Right ventricle myocardium superior (tissue), 1 donor: Measurements from ENCODE around the gene SND1. TPM values are rescaled to one million over a fixed set of nuclear protein-coding genes. Genes with fewer than 3 reads are reported as not detected.
"Not testable (repeated sequence)": the region's sequence is repeated elsewhere in the genome, so short reads cannot be mapped to it uniquely, and the experiment has no call there.

Source experiments
- ATAC-seq: fragments of 200-7000 bp; cut with Tn5 transposase; one replicate; pipeline ENCODE4 v1.9.1; 2020; ENCODE audit warnings: mild to moderate bottlenecking; ENCODE audit not compliant: poor library complexity
- DNase-seq: peaks from one replicate; pipeline ENCODE4 v3.0.0-alpha.2; 2020
- intact Hi-C: fragments of 100-400 bp; cut with DNase I; formaldehyde crosslinking; loops from one replicate; pipeline ENCODE4 v1.11.2; 2022
- total RNA-seq: library from RNA; stranded (reverse); fragmentation: NEBNext Ultra II Directional; extraction: Animal tissue kit (Norgen Biotek cat#: 25700); gene quantifications from one replicate; pipeline ENCODE4 v1.2.1, GENCODE V29; 2021
- donor health status: DM: no; HTN: yes; CAD: no; lungs with severe emphysema.

SND1 gene
- total RNA-seq, 1 donor from 2014 or later = 81.9 TPM

DNA sequence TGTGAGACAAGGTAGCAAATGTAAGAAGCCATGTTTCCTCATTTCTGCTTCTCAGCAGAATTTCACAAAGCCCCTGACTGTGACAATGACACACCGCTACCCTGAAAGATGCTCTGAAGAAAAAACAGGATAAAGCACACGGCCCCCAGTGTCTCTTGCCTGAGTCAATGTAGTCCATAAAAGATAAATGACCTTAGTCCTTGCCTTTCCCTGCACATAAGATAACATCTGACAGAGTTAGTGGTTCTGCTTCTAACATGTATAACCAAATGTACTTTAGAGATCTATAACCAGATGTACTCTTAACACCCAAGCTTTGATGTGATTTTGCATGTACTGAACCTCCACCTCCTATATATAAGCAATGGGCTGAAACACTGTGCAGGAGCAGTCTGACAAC lies 3.0 kb upstream of the SND1 start:
- DNase-seq = no peak
- intact Hi-C loops = no loop called here

DNA sequence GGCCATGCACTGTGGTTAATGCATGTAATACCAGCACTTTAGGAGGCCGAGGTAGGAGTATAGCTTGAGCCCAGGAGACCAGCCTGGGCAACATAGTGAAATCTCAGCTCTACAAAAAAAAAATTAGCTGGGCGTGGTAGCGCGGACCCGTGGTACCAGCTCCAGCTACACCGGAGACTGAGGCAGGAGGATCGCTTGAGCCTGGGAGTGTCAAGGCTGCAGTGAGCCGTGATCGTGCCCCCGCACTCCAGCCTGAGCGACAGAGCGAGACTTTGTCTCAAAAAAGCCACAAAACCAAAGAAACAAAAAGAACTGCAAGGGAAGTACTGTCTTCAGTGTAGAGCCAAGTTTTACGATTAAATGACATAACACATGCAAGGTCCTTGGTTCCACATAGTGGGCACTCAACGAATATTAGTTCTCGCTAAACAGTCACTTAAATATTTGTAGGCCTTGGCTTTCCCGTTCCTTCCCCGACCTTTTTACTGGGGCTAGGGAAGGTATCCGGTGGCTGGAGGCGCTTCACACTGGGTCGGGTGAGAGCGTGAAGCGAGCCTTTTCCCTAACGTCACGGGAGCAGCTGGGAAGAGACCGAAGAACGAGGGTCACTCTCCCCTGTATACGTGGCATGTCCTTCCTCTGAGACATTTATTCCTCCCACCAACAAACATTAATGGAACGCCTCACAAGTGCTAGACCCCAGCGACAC lies 993 bp upstream of the SND1 start:
- no peak for DNase-seq
- peak; percentile 18 for ATAC-seq
- intact Hi-C loops = loop anchor here (5.0 kb wide), 1 partner anchor 64 kb away; the partner anchor contains the start of genes ARF5 and GCC1

More for the DNA sequence above, 3.0 kb upstream of the SND1 start:
- no peak for ATAC-seq

DNA sequence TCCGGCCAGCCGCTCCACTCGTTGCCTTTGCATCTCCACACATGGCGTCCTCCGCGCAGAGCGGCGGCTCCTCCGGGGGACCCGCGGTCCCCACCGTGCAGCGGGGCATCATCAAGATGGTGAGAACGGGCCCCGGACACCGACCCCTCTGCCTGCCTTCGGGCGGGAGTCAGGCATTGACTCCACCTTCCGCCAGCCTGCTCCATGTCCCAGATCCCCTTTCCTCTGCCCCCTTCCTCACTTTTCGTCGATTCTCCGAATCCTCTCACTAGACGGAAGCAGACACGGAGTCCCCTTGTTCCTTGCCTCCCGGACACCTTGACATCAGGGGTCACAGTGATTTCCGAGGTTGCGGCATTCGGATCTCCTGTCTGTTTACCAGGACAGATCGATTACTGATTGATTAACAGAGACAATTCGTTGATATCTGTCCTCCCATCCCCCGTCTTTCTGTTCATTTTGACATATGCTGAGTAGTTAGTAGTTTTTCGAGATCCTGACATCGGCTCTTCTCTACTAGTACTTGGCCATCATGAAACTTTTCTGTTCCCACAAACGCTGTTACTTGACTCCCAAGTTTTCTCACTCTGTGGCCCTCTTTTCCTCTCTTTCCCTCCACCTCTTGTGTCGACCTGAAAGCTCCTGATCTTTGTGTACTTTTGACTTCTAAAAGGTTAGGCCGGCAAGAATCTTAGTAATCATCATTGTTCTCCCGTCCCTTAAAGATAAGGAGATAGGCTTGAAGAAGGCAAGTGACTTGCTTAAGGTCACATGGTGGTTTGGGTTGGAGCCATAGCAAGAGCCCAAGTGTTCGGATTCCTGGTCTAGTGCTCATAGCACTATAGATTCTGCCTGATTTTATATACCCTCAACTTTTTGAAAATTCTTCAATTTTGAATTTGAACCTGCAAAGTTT lies 597 bp downstream of the SND1 start:
- DNase-seq (no peak), ATAC-seq (peak; percentile 21)
- intact Hi-C loops = loop anchor here (5.0 kb wide), 1 partner anchor 65 kb away; the partner anchor contains the start of genes ARF5 and GCC1

DNA sequence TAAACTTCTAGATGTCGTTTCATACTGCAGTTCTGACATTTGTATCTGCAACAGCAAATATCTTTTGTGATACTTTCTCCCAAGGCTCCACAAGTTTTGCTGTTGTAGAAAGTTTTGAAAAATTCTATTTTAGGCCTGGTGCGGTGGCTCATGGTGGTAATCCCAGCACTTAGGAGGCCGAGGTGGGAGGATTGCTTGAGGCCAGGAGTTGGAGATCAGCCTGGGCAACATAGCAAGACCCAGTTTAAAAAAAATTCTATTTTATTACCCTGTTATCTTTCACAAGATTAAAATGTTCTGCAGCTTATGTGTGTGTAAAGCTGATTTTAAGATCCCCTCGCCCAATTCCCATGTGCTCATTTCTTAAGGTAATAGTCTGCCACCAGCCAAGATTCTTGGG lies 1.4 kb downstream of the SND1 start:
- no peak for DNase-seq
- ATAC-seq = no peak
- intact Hi-C loops = loop anchor here (5.0 kb wide), 1 partner anchor 66 kb away; the partner anchor contains the start of genes ARF5 and GCC1

DNA sequence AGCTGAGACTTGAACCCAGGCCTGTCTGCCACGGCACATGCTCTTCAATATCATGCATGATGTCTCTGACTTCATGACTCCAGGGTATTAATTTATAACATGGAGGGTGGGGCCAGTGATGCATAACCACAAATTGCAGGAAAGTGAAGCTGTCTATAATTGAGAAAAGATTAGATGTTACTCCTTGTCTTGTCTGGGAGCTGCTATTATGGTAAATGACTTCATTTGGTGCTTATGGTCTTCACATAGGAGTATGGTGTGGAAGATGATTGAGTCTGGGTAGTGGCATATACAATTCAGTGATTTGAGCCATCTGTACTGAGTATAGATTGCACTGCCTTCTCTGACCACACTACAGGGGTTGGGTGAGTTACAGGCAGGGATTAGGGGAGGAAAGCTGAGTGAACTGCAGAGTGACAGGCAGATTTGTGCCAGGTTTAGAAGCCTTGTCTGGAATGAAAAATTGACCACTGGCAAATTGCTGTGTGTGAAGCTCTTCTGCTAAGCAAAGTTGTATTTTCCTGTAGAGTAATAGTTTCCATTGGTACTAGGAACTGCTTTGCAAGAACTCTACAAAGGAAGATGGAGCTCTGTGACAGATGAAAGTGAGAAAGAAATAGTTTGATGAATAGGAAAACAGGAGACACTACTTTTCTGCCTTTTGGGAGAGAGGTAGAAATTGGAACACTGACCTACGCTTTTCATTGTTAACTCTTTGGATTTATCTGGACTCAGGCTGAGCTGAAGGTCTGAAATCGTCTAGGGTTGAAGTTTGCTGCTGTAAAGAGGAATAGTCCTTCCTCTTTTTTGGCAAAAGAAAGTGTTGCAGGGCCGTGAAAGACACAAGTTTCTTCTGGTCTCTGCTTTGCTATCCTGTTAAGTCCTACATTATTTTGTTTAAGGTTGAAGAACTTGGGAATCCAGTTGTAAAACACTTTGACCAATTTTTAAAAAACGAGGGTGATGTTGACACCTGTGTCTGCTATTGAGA lies 2.7 kb downstream of the SND1 start:
- intact Hi-C loops = loop anchor here (5.0 kb wide), 1 partner anchor 67 kb away; the partner anchor contains the start of genes ARF5 and GCC1
- ATAC-seq (no peak), DNase-seq (no peak)

DNA sequence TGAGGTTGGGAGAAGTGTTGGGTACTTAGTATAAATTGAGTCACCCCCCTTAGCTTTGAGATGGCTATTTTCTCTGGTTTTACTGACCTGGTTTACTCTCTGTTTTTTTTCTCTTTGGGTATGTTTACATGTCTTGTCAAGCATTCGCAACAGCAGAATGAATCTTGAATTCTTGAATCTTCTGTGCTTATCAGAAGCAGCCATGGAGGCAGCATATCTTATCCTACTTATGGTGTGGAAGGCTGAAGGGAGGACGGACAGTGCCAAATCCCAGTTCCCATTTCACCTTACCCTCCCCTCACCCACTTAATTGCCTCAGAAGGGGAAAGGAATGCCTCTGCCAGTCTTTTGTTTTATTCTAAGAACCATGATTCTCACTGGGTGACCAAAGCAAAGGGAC lies 3.7 kb downstream of the SND1 start:
- intact Hi-C loops = no loop called here
- ATAC-seq = no peak
- DNase-seq = no peak

DNA sequence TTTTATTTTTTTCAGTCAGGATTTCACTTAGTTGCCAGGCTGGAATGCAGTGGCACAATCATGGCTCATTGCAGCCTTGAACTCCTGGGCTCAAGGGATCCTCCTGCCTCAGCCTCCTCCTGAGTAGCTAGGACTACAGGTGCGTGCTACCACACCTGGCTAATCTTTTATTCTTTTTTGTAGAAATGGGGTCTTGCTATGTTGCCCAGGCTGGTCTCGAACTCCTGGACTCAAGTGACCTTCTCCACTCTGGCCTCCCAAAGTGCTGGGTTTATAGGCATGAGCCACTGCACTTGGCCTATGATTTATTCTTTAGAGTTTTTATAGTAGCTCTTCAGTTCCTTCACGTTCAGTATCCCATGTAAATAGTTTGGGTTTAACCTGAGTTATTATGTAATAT lies 5.5 kb downstream of the SND1 start:
- ATAC-seq = no peak
- intact Hi-C loops = no loop called here
- no peak for DNase-seq

DNA sequence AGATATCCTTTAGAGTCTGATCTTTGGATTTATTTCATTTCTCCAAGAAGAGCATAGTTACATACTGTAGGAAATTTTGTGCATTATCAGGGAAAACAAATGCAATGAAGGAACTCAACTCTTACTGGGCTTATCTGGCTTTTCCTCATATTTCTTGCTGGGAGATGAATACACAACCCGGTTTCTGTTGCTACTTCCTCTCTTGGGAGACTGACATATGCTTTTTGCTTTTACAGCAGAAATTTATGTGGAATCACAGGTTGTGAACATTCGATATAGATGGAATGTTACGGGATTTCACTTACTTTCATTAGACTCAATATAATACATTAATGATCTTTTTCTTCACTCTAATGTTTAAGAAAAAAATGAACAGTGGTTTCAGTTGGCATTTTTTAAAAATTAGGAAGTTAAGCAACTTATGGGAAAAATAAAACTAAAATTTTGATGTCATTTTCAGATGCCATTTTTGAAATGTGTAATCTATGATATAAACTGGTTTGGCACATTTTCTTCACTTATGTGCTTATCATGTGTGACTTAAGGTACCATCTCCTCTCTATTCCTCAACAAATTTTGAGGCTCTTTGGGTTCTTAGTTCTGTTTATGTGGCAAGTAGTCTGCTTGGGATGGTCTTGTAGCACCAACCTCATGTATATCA lies 7.1 kb downstream of the SND1 start:
- DNase-seq = no peak
- intact Hi-C loops = no loop called here
- ATAC-seq = no peak

DNA sequence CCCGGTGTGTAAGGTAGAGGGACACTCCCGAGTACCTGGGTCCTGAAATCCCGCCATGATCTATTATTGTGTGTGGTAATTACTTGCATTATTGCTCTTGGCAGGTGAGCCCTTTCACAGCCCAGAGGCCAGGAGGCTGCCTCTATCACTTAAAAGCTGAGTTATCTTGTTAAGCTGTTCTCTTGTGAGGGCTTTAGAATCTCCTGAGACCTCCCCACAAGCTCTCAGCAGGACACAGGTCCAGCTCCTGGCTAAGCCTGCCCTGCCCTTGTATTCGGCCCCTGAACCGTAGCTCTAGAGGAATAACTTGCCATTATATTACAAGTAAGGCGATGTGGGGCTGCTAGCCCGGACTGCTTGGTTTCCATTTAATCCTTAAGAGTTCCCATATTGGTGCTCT lies 13.9 kb downstream of the SND1 start:
- DNase-seq = no peak
- ATAC-seq = no peak
- intact Hi-C loops = no loop called here

DNA sequence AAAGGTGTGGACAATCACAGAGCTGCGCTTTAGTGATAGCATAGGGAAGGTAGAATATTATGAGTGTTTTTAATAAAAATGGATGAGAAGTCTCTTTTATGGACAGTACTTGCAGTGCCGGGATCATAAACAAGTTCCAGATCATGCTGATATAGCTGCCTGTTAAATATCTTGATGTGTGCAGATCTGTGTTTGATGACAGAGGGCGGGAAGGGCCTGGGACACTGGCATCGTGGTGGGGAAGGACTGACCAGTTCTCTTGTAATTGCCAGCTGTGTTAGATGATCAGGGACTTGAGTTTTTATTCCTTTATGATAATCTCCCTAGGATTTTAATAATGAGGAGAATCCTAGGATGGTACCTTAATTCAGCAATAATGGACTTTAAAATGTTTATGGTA lies 14.6 kb downstream of the SND1 start:
- intact Hi-C loops = no loop called here
- DNase-seq (no peak), ATAC-seq (no peak)

DNA sequence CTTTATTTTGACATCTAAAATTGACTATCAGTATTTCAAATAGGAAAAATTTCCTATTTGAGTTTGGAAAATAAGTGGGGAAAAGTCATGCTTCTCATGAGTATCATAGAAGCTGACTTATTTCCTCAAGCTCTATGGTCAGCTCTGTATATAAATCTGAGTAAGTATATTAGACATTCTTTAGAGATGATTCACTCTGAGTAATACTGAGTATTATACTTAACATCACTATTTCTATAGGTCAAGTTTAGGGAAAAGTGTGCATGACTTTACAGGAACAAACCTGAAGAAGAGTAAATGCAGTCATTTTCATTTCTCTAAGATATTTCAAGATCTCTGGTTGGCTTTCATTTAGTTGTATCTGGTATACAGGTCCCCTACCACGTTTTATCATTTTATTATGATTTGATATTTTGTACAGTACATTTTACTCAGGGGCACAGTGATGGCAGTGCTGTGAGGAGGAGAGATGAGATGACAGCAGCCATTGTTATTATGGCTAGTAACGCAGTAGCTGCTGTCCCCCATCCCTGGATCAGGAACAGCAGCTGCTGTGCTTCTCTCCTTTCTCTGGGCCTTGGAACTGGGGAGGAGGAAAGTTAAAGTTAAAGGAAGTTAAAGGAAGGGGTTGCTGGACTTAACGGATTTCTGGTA lies 15.2 kb downstream of the SND1 start:
- ATAC-seq (no peak), DNase-seq (no peak)
- intact Hi-C loops = no loop called here

DNA sequence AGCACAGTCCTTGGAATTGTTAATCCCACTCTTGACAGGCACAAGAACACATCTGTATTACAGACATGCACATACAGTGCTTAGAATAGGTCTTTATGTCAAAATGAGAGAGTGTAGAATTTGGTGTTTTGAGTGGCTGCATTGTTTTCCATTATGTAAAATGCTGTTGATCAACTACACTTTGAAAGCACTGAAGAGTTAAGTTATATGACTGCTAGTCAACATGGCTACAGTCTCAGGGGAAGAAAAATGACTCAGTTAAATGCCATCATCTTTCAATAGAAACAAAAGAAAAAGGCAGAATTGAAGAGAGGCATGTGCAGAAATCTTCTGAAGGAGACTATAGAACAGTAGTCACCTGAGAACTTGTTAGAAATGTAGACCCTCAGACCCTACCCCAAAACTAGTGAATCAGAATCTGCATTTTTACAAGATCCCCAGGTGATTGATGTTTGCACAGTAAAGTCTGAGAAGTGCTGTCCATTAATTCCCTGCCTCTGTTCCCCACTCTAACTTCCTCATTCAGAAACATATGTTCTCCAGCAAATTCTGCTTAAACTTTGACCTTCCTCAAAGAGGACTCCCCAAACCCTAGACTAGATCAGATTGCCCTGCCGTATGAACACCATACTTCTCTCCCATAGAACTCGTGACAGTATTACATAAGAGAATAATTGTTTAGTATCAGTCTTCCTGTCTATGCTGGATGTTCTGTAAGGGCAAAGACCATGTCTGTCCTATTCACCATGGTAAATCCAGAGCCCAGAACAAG lies 16.0 kb downstream of the SND1 start:
- ATAC-seq (peak; percentile 67), DNase-seq (no peak)
- intact Hi-C loops = no loop called here

DNA sequence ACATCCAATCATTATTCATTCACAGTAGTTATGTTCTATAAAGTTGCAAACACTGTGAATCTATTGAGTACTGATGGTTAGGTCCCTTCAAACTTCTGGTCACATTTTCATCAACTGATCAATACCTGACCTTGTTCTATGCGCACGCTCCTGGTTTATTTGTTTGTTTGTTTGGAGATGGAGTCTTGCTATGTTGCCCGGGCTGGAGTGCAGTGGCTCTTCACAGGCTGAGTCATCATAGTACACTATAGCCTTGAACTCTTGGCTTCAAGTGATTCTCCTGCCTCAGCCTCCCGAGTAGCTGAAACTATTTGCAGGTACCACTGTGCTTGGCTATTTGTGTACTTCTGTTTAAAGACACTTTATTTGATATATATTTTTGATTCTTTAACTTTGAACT lies 19.3 kb downstream of the SND1 start:
- intact Hi-C loops = no loop called here

DNA sequence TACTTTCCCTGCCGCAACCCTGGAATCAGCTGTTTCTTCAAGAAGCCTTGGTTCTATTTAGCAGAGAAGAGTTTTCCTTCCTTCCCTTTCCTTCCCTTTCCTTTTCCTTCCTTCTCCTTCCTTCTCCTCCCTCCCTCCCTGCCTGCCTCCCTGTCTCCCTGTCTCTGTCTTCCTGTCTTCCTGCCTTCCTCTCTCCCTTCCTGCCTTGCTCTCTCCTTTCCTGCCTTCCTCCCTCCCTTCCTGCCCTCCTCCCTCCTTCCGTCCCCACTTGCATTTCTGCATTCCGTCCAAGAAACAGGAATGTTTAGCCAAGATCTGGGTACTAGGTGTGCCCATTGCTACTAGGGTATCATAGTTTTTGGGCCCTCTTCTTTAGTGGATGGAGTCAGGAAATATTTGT lies 21.9 kb downstream of the SND1 start:
- ATAC-seq (no peak), DNase-seq (no peak)
- intact Hi-C loops = no loop called here

More for the DNA sequence above, 19.3 kb downstream of the SND1 start:
- DNase-seq (no peak), ATAC-seq (no peak)

DNA sequence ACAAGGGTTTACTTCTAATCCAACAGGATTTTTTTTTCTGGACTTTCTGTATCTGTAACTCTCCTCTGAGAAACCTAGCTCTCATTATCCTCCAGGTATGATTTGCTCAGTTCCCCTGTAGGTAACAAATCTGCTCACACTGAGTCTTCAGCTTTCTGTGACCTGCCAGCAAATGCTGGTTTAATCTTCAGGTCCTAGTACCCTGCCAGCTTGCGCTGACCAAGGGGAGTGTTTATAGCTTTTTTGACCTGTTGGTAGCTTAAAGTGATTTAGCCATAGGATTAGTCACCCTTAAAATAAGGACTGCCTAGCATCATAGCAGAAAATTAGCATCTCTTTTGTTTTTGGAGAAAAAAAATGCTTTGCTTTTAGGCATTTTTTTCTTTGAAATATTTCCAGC lies 22.4 kb downstream of the SND1 start:
- DNase-seq (no peak), ATAC-seq (no peak)
- intact Hi-C loops = no loop called here

DNA sequence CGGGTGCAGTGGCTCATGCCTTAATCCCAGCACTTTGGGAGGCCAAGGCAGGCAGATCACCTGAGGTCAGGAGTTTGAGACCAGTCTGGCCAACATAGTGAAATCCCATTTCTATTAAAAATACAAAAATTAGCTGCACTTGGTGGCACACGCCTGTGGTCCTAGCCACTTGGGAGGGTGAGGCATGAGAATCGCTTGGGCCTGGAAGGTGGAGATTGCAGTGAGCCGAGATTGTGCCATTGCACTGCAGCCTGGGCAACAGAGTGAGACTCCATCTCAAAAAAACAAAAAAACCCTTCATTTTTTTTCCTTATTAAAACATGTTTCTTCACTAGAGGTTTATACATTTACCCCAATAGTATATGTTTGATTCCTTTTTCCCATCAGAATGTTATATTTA lies 22.9 kb downstream of the SND1 start:
- DNase-seq, intact Hi-C loops, ATAC-seq: not testable (repeated sequence)

DNA sequence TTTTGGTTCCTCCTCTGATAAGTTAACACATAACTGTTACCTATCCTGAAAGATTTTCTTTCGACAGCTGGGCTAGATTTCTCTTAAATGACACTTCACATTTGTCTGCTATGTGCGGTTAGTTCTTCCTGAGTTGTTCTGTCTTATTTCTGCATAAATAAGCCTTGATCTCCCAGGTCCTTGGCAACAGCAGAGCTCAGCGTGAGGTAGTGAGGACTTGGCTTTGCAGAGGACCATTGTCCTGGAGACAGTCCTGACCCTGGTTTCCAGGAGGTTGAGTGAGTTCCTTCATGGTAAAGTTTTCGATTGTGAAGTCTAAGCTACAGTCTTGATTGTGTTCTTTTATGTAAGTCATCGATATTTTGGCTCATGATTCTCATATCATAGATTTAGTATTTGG lies 23.7 kb downstream of the SND1 start:
- intact Hi-C loops = no loop called here
- ATAC-seq (no peak), DNase-seq (no peak)
